ENCODE measurements around the gene ANKRD9. TPM values are rescaled to one million over a fixed set of nuclear protein-coding genes. Genes with fewer than 3 reads are reported as not detected.

ANKRD9 gene
- total RNA-seq, 1 experiment from 2014 or later, result 29.8 TPM

DNA sequence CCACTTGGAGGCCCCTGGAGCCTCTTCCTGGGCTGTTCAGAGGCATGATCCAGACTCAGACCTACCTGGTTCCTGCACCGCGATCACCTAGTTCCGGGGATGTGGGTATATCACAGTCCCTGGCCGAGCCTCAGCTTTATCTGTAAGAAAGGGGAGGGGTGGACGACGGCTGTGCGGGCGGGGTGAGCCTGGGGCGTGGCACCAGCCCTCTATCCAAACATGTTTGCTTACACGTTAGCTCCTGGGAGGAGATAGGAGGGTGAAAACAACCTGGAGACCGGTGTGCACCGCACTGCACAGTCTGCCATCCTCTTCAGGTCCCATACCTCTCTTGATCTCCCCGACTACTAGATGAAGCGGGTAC, 1.2 kb downstream of the ANKRD9 start:
- Histone ChIP-seq H2BK15ac (ENCODE audit: low read depth, low read length) (no peak overlapping the region), H4K20me1 (ENCODE audit: control insufficient read depth, insufficient read depth, insufficient read length) (peaks cover 2% of the 10 kb centered on the region), H2AFZ (ENCODE audit: low read length) (no peak overlapping the region), H3K56ac (ENCODE audit: insufficient read length, low read depth, low read length) (no peak overlapping the region), H3K14ac (ENCODE audit: insufficient read depth, low read length) (no peak overlapping the region), H3K79me1 (ENCODE audit: insufficient read depth, low read depth, low read length, poor library complexity, severe bottlenecking) (no peaks in the 10 kb centered on the region), H3K23me2 (ENCODE audit: insufficient read length, low read depth, low read length, poor library complexity, severe bottlenecking) (peaks cover 12% of the 10 kb centered on the region), H3K4me2 (ENCODE audit: insufficient read depth, insufficient read length, low read length) (peak overlapping the region; percentile 83), H4K5ac (ENCODE audit: insufficient read length, low read depth, low read length) (no peak overlapping the region), H2AK5ac (ENCODE audit: insufficient read length, low read length) (no peak overlapping the region), H3K79me2 (ENCODE audit: insufficient read depth, low read length) (no peaks in the 10 kb centered on the region), H2BK12ac (ENCODE audit: insufficient read length, low read depth, low read length) (no peak overlapping the region), H3T11ph (ENCODE audit: low read length) (no peak overlapping the region), H3K4ac (ENCODE audit: low read depth, low read length) (no peak overlapping the region), H3K27me3 (ENCODE audit: insufficient read depth, low read length) (no peaks in the 10 kb centered on the region), H3K27ac (ENCODE audit: insufficient read length, low read depth, low read length) (no peak overlapping the region), H4K8ac (replicated peaks; ENCODE audit: insufficient read length, low read depth, low read length) (no peak overlapping the region), H2BK5ac (ENCODE audit: insufficient read length, low read length) (no peak overlapping the region), H3K18ac (ENCODE audit: insufficient read length, low read depth, low read length) (no peak overlapping the region), H3K9me3 (ENCODE audit: control insufficient read depth, low read depth, low read length) (no peaks in the 10 kb centered on the region), H3K9ac (ENCODE audit: extremely low read depth, insufficient read length, low read length) (no peak overlapping the region), H3K23ac (ENCODE audit: insufficient read length, low read depth, low read length) (no peak overlapping the region), H2BK120ac (ENCODE audit: low read depth, low read length, poor library complexity, severe bottlenecking) (no peak overlapping the region), H2BK20ac (ENCODE audit: low read depth, low read length, poor library complexity, severe bottlenecking) (no peak overlapping the region), H4K91ac (ENCODE audit: insufficient read length, low read depth, low read length) (no peak overlapping the region), H3K4me1 (ENCODE audit: insufficient read depth, low read length) (no peaks in the 10 kb centered on the region; the same call in 1 of the 2 replicates)
- WGBS (ENCODE audit: extremely low coverage, insufficient read length, low lambda C conversion rate), result no CpG with 5 or more reads among the region's 14 CpGs
- no peak overlapping the region for H3K27ac Mint-ChIP-seq
- no peak for DNase-seq
- H3K9me3 Mint-ChIP-seq, result no peaks in the 10 kb centered on the region
- peaks cover 15 to 21% of the 10 kb centered on the region in 2 experiments for H3K4me1 Mint-ChIP-seq
- H3K27me3 Mint-ChIP-seq (ENCODE audit: low read depth), result no peaks in the 10 kb centered on the region
- H3K36me3 Mint-ChIP-seq (ENCODE audit: insufficient read depth in 1 of 3, low read depth in 3 of 3), result peaks cover 6 to 15% (median 10%) of the 10 kb centered on the region in 3 experiments; a peak in 5 of 7 replicates
- H3K4me3 Mint-ChIP-seq, result peak overlapping the region; percentile 76 to 87
- TF ChIP-seq, protein P1, sequence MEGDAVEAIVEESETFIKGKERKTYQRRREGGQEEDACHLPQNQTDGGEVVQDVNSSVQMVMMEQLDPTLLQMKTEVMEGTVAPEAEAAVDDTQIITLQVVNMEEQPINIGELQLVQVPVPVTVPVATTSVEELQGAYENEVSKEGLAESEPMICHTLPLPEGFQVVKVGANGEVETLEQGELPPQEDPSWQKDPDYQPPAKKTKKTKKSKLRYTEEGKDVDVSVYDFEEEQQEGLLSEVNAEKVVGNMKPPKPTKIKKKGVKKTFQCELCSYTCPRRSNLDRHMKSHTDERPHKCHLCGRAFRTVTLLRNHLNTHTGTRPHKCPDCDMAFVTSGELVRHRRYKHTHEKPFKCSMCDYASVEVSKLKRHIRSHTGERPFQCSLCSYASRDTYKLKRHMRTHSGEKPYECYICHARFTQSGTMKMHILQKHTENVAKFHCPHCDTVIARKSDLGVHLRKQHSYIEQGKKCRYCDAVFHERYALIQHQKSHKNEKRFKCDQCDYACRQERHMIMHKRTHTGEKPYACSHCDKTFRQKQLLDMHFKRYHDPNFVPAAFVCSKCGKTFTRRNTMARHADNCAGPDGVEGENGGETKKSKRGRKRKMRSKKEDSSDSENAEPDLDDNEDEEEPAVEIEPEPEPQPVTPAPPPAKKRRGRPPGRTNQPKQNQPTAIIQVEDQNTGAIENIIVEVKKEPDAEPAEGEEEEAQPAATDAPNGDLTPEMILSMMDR (conservative IDR thresholded peaks at IDR 0.05), result no peak

All from H9 (cell line).